NAMALWA (cell line): Measurements from ENCODE around the gene ADARB2.
"Not testable (repeated sequence)": the region's sequence is repeated elsewhere in the genome, so short reads cannot be mapped to it uniquely, and the experiment has no call there.

Experiments used
- DNase-seq: peaks from one replicate; pipeline ENCODE4 v3.0.0-alpha.2; 2015; ENCODE audit warnings: low spot score

The ADARB2 gene

GRCh38 chr10:1546431-1547110, 190.8 kb downstream of the ADARB2 start:
- no peak for DNase-seq

GRCh38 chr10:1545524-1545923, 191.8 kb downstream of the ADARB2 start:
- no peak for DNase-seq

- no peak for DNase-seq
Observed at GRCh38 chr10:1544929-1545328, 192.4 kb downstream of the ADARB2 start.

- DNase-seq = no peak
Observed at GRCh38 chr10:1544209-1544673, 193.1 kb downstream of the ADARB2 start.

- no peak for DNase-seq
Observed at GRCh38 chr10:1543596-1543995, 193.7 kb downstream of the ADARB2 start.

DNA sequence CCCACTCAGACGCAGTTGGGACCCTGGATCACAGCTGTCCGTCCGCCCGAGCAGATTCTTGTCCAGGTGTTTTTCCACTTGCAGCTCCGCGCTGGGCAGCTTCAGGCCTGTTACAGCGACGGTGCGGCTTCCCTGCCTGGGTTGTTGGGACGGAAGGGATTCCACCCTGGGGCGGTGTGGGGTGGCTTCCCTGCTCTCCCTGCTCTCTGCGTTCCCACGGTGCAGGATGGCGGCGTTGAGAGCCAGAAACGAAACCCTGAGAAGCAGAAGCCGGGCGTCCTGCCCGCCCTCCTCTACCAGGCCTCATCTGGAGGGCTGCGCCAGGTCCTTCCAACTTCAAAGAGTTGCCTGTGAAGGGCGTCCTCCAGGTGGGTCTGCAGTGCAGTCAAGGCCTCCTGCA, 194.4 kb downstream of the ADARB2 start:
- no peak for DNase-seq

DNA sequence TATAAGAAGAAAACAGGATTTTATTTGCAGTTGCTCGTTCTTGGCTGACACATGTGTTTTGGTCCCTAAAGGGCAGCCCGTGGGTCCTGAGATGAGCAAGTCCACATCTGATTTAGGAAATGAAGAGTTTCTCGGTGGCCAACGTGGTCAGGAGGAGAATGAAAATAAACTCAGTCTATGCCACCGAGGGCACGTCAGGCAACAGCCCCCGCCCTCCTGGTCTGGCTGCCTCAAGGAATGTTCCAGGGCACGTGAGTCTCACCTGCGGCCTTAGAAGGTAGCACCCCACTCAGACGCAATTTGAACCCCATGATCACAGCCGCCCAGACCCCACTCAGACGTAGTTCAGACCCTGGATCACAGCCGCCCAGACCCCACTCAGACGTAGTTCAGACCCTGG, 197.2 kb downstream of the ADARB2 start:
- DNase-seq = no peak

DNA sequence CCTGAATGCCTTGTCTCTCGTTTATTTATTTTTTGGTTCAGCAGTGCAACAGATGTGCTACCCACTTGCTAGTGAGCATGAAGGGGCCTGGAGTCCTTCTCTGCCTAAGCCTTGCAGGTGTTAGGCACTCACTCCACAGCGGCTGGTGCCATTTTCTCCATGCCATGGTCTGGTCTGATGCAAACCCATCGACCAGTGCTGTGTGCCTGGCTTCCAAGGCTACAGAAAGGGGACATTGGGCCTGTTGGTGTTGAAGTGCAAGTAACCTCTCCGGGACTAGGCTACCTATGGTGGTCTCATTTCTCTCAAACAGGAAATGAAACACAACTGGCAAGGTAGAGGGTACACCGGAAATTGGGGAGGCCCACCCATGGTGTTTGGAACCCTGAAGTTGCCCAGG, 198.1 kb downstream of the ADARB2 start:
- DNase-seq = no peak

GRCh38 chr10:1538531-1539061, 198.7 kb downstream of the ADARB2 start:
- DNase-seq = no peak

DNA sequence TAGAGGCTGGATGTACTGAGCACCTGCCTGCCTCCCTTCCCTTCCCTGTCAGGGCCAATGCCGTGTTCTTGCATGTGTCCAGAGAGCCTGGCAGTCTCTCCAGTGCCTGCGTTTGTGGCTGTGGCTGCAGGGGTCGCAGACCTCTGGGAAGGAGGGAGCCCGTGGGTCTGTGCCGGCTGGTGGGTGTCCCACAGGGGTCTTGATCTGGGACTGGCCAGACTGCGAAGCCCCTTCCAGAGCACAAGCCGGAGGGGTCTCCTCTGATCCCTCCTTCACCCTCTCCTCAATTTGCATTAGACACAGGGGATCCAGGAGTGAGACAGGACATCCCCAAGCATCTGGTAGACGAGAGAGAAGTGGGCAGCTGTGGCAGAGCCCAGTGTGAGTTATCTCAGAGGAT, 199.2 kb downstream of the ADARB2 start:
- DNase-seq = no peak

DNA sequence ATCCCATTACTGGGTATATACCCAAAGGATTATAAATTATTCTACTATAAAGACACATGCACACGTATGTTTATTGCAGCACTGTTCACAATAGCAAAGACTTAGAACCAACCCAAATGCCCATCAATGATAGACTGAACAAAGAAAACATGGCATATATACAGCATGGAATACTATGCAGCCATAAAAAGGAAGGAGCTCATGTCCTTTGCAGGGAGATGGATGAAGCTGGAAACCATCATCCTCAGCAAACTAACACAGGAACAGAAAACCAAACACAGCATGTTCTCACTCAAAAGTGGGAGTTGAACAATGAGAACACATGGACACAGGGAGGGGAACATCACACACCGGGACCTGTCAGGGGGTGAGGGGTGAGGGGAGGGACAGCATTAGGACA, 199.9 kb downstream of the ADARB2 start:
- DNase-seq = not testable (repeated sequence)

- DNase-seq = no peak
Observed at GRCh38 chr10:1536341-1536740, 201.0 kb downstream of the ADARB2 start.

- DNase-seq = no peak
Observed at GRCh38 chr10:1535301-1535965, 201.9 kb downstream of the ADARB2 start.

DNA sequence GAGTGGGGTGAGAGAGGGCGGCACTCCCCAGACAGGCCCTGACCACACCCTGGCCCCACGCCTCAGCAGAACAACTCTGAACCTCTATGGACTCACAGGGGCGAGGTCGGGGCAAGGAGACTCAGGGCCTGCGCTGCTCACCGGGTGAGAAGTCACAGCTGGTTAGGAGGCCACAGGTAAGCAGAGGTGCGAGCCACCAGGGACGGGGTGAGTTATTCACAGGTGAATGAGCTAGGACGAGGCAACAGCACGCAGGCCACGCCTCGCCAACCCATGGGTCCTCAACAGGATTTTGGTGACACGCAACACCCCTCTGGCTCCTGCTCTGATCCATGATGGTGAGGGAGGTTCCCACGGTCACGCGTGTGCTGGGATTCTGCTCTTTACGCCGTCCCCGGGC, 202.5 kb downstream of the ADARB2 start:
- DNase-seq = no peak

DNA sequence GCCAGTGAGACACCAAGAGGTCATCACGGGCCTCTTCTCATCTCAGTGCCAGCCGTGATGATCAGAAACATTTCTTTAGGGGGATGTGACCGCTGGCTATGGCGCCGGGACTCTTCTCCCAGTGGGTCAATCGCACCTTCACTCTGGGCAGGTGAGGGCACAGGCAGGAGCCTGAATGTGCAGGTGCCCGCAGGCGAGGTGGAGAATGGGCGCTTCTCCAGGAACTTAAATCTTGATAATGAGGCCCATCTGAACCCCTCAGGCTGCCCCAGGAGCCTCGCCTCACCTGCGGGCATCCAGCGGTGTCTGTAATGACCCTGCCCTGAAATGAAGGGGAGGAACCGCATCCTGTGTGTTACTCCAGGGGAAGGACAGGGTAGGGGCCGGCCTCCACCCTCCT, 204.7 kb downstream of the ADARB2 start:
- no peak for DNase-seq

- no peak for DNase-seq
Observed at GRCh38 chr10:1531883-1532597, 205.3 kb downstream of the ADARB2 start.

DNA sequence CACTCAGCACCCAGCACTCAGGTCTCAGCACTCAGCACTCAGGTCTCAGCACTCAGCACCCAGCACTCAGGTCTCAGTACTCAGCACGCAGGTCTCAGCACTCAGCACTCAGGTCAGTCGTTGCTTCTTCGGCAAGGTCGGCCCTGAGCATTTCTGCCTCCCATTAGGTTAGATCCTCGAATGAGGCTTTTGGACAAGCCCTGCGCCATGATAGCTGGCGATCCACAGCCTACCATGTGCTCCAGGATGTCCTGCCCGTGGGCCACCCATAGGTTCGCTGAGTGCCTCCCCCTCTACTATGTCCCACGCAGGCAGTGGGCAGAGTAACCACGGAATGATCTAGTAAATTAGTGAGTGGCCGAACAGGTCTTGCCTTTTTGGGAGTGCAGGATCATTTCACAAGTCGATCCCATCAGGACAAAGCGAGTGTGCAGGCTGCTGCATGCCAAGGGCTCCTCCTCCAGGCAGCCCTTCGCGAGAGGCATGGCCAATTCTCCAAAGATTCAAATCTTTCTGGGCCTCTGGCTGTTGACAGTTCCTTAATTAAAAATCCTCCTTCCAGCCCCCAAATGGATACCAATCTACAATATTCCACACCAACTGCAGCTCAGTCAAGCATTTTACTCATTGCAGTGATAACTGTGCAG, 206.3 kb downstream of the ADARB2 start:
- no peak for DNase-seq

DNA sequence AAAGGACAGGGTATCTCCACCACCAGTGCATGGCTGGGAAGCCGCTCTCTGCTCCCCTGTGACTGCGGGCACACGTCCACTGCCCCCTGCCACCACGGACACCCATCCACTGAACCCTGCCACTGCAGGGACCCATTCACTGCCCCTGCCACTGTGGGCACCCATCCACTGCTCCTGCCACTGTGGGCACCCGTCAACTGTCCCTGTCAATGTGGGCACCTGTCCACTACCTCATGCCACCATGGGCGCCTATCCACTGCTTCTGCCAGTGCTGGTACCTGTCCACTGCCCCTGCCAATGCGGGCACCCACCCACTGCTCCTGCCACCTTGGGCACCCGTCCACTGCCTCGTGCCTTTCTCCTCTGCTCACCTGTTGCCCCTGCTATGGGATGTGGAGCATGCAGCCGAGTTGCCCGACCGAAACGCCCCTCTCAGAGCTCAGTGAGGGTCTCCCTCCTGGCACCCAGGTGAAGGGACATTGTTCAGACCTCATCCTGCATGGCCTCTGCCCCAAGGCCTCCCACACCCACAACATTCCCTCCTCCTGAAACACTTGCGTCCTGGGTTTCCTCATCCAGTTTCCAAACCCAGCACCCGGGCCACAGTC, 207.4 kb downstream of the ADARB2 start:
- no peak for DNase-seq

- DNase-seq = no peak
Observed at GRCh38 chr10:1527951-1528350, 209.4 kb downstream of the ADARB2 start.

GRCh38 chr10:1526436-1527055, 210.8 kb downstream of the ADARB2 start:
- DNase-seq = peak; percentile 69

GRCh38 chr10:1525354-1526162, 211.8 kb downstream of the ADARB2 start:
- DNase-seq = no peak
